HL-60 (cell line): ENCODE measurements around the gene ANKRD44.

Experiments
- DNase-seq, 2 experiments: peaks; one replicate each; pipeline ENCODE4 v3.0.0-alpha.2; 2010 to 2020; ENCODE audit warnings: low read depth in 1 of 2, low spot score in 1 of 2
- H3K27ac ChIP-seq: fragments of 250-450 bp; sonication (Bioruptor Pico); replicated peaks from 2 replicates; pipeline ENCODE4 v1.5.1; 2020; ENCODE audit warnings: mild to moderate bottlenecking, moderate library complexity
- H3K27me3 ChIP-seq: fragments of 250-450 bp; sonication (Bioruptor Pico); 2 replicates; pipeline ENCODE4 v1.5.1; 2021; ENCODE audit warnings: mild to moderate bottlenecking, moderate library complexity; ENCODE audit not compliant: insufficient read depth, poor library complexity, severe bottlenecking
- H3K4me3 ChIP-seq: replicated peaks from 2 replicates; pipeline ENCODE4 v1.5.1; 2011; ENCODE audit warnings: mild to moderate bottlenecking, control low read depth, low read length; ENCODE audit not compliant: insufficient read depth
- GABPA ChIP-seq: IDR thresholded peaks from 2 replicates; pipeline ENCODE4 v1.6.1; 2012; ENCODE audit warnings: low read depth
- POLR2AphosphoS5 ChIP-seq: IDR thresholded peaks from 2 replicates; pipeline ENCODE4 v1.6.1; 2012; ENCODE audit warnings: low read depth
- REST ChIP-seq: IDR thresholded peaks from 2 replicates; pipeline ENCODE4 v1.6.1; 2012; ENCODE audit warnings: low read depth; ENCODE audit not compliant: insufficient replicate concordance
- SPI1 ChIP-seq: IDR thresholded peaks from 2 replicates; pipeline ENCODE4 v1.6.1; 2012; ENCODE audit warnings: low read depth, mild to moderate bottlenecking, borderline replicate concordance
- TF ChIP-seq, protein P1 (sequence below): IDR thresholded peaks from one replicate; pipeline ENCODE4 v1.5.1; 2011; ENCODE audit warnings: low read length, control low read depth, inconsistent platforms; ENCODE audit not compliant: insufficient read depth

The ANKRD44 gene

GRCh38 chr2:197274937-197275336, 35.6 kb downstream of the ANKRD44 start:
- no peak for DNase-seq
- Histone ChIP-seq H3K27ac (no peak overlapping the region), H3K27me3 (no peaks in the 10 kb centered on the region), H3K4me3 (no peak overlapping the region)
- TF ChIP-seq SPI1: no peak
- TF ChIP-seq, protein P1, sequence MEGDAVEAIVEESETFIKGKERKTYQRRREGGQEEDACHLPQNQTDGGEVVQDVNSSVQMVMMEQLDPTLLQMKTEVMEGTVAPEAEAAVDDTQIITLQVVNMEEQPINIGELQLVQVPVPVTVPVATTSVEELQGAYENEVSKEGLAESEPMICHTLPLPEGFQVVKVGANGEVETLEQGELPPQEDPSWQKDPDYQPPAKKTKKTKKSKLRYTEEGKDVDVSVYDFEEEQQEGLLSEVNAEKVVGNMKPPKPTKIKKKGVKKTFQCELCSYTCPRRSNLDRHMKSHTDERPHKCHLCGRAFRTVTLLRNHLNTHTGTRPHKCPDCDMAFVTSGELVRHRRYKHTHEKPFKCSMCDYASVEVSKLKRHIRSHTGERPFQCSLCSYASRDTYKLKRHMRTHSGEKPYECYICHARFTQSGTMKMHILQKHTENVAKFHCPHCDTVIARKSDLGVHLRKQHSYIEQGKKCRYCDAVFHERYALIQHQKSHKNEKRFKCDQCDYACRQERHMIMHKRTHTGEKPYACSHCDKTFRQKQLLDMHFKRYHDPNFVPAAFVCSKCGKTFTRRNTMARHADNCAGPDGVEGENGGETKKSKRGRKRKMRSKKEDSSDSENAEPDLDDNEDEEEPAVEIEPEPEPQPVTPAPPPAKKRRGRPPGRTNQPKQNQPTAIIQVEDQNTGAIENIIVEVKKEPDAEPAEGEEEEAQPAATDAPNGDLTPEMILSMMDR: no peak
- TF ChIP-seq POLR2AphosphoS5: no peak
- TF ChIP-seq GABPA: no peak
- TF ChIP-seq REST: no peak

GRCh38 chr2:197274349-197274748, 36.2 kb downstream of the ANKRD44 start:
- H3K4me3 ChIP-seq: no peak overlapping the region
- no peak for DNase-seq
- H3K27ac ChIP-seq: no peak overlapping the region
- TF ChIP-seq POLR2AphosphoS5 (no peak), GABPA (no peak), SPI1 (no peak), REST (no peak)
- TF ChIP-seq, protein P1: no peak
- H3K27me3 ChIP-seq: no peaks in the 10 kb centered on the region

- no peak for DNase-seq
- H3K4me3 ChIP-seq: no peak overlapping the region
- TF ChIP-seq, protein P1: no peak
- no peak for TF ChIP-seq SPI1
- no peak for TF ChIP-seq REST
- no peak for TF ChIP-seq POLR2AphosphoS5
- TF ChIP-seq GABPA: no peak
- H3K27me3 ChIP-seq: no peaks in the 10 kb centered on the region
- H3K27ac ChIP-seq: no peak overlapping the region
Measured at GRCh38 chr2:197273485-197273884, 37.1 kb downstream of the ANKRD44 start.
